GM18868 (cell line): ENCODE results near the gene CARD11.
"Not testable (repeated sequence)": the region's sequence is repeated elsewhere in the genome, so short reads cannot be mapped to it uniquely, and the experiment has no call there.

ENCODE experiments used
- ATAC-seq: cut with Tn5 transposase; IDR thresholded peaks from one replicate; pipeline ENCODE4 v1.9.1; 2021; ENCODE audit warnings: mild to moderate bottlenecking, moderate library complexity; ENCODE audit not compliant: unreplicated experiment

CARD11 gene

DNA sequence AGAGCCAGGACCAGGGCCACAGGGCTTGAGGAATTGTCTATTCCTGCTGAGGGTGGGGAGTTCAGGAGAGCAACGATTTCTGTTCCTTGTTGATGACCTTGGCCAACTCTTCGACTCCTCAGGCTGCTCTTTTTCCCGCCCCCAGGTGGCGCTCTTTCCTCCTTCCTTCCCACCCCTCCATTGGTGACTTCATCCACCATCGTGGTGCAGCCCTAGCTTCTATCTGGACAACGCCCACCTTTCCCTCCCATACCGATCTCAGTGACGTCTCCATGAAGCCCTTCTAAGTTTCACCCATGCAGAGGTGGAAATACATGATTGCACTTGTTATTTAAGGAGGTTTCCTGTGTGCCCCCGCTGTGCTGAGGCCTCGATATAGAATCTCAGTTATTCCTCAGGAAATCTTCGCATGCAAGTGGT, 22.1 kb upstream of the CARD11 start:
- ATAC-seq: peak; percentile 35

- ATAC-seq: no peak
Measured at GRCh38 chr7:3064067-3064466, 20.4 kb upstream of the CARD11 start.

- ATAC-seq: peak; percentile 85
Measured at GRCh38 chr7:3063016-3063753, 19.5 kb upstream of the CARD11 start.

- no peak for ATAC-seq
Measured at GRCh38 chr7:3057066-3057420, 13.4 kb upstream of the CARD11 start.

GRCh38 chr7:3056234-3057065, 12.8 kb upstream of the CARD11 start:
- no peak for ATAC-seq

GRCh38 chr7:3055626-3056025, 12.0 kb upstream of the CARD11 start:
- ATAC-seq: no peak

DNA sequence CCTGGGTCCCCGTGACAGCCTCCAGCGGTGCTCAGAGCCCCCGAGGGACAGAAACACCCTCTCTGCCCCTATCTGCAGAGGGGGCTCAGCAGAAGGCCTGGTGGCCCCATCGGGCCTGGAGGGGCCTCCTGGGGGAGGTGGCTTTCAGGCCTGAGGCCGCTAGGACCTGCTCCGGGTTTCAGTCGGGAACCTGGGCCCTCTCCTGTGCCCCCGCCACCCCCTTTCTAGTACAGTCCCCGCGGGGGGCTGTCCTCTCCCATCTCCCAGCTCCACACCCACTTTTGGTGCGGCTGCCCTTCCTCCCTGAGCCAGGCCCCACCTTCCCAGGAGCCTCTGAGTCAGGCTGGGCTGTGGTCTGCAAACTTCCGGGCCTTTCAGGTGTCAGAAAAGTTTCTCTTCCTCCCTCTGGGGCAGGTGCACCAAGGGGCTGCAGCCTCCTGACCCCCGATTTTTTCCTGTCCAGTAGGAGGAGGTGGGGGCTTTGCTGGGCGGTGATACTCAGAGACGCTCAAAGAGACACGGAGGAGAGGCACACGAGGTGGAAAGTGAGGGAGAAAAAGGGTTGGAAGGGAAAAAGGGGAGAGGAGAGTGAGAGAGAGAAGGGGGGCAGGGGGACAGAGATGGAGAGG, 692 bp downstream of the CARD11 start:
- peak; percentile 75 for ATAC-seq

- ATAC-seq: no peak
Measured at GRCh38 chr7:3041986-3042675, 1.5 kb downstream of the CARD11 start.

- ATAC-seq: no peak
Measured at GRCh38 chr7:3039787-3040186, 3.9 kb downstream of the CARD11 start.

- ATAC-seq: not testable (repeated sequence)
Measured at GRCh38 chr7:3038011-3038410, 5.7 kb downstream of the CARD11 start.

- no peak for ATAC-seq
Measured at GRCh38 chr7:3037259-3037658, 6.4 kb downstream of the CARD11 start.

DNA sequence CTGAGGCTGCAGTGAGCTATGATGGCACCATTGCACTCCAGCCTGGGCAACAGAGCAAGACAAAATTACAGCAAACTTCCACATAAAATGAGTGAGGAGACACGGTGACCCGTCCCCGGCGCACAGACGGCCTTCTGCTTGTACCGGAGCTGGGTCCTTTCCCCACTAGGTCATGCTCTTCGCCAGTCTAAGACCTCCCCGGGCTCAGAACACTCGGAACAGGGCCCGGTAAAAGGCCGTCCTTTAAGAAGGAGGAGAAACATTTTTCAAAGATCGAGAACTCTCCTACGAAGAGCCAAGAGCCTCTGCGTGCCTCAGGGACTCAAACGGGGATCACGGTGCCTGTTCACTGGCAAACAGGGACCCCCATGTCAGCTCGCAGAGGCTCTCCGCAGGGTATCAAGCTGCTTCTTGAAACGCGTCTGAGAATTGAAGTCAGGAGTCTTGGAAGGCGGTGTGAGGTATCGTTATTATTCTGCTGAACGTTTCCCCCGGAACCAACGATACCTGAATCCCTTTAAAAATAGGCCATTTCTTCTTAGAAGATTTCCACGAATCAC, 9.0 kb downstream of the CARD11 start:
- no peak for ATAC-seq

DNA sequence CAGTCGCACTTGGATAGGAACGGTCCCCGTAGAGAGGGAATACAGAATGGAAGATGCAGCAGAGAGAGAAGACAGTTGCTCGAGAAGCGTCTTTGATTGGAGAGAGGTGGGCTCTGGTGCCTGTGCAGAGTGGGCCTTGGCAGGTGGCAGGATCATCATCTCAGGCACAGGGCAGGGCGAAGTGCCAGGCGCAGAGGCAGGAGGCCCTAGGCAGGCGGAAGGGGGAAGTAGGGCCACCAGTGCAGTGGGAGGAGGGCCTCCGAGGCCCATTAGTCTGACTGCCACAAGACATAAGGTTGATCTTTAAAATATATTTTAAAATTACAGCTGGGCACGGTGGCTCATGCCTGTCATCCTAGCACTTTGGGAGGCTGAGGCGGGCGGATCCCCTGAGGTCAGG, 10.1 kb downstream of the CARD11 start:
- no peak for ATAC-seq

- ATAC-seq: no peak
Measured at GRCh38 chr7:3033136-3033535, 10.5 kb downstream of the CARD11 start.

GRCh38 chr7:3032256-3032655, 11.4 kb downstream of the CARD11 start:
- no peak for ATAC-seq

GRCh38 chr7:3029138-3029537, 14.5 kb downstream of the CARD11 start:
- no peak for ATAC-seq

DNA sequence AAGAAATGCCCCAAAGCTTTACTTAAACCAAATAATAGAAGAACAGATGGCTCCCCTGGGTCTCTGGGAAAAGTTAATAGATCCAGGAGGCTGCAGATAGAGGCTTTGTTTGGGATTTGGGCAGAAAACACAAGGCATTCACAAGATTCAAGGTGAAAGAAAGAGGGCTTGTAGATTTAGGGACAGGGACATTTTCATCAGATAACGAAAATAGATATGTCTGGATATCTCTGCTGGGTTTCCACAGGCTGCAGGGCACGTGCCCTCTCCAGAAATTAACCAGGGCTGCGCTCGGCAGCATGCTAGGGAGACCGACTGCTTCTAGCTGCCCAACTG, 14.9 kb downstream of the CARD11 start:
- ATAC-seq: no peak

GRCh38 chr7:3028071-3028757, 15.5 kb downstream of the CARD11 start:
- no peak for ATAC-seq

- ATAC-seq: no peak
Measured at GRCh38 chr7:3027005-3027845, 16.4 kb downstream of the CARD11 start.

DNA sequence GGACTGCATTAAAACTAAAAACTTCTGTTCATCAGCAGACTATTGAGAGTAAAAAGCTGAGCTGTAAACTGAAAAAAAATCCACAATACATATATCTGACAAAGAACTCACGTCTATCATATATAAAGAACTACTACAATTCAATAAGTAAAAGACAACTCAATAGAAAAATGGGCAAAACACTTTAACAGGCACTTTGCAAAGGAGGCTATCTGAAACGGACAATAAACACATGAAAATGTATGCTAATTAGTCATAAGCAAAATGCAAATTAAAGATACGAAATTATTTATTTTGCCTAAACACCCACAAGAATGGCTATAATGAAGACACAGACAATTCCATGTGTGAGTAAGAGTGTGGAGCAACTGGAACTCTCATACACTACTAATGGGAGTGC, 18.1 kb downstream of the CARD11 start:
- ATAC-seq: no peak
